Medulla oblongata (tissue), 1 donor: Measurements from ENCODE around the gene CXCR3.
"Not testable (repeated sequence)": the region's sequence is repeated elsewhere in the genome, so short reads cannot be mapped to it uniquely, and the experiment has no call there.

Experiments used
- DNase-seq: peaks from one replicate; pipeline ENCODE4 v3.0.0-alpha.2; 2015; ENCODE audit errors: extremely low spot score

The CXCR3 gene

DNA sequence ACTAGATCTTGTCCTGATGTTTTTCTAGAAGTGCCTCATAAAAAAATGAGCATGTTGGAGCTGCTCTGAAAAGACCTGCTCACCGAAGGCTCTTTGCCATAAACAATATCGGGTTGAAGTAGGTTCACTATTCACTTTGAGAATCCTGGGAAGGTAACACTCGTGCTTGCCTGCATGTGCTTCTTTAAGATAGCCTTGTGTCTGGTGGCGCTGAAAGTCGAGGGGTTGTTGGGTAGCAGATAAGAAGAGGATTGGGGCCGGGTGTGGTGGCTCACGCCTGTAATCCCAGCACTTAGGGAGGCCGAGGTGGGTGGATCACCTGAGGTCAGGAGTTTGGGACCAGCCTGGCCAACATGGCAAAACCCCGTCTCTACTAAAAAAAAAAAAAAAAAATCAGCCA, 6.6 kb downstream of the CXCR3 start:
- not testable (repeated sequence) for DNase-seq

GRCh38 chrX:71609095-71609750, 9.1 kb downstream of the CXCR3 start:
- DNase-seq, result no peak

DNA sequence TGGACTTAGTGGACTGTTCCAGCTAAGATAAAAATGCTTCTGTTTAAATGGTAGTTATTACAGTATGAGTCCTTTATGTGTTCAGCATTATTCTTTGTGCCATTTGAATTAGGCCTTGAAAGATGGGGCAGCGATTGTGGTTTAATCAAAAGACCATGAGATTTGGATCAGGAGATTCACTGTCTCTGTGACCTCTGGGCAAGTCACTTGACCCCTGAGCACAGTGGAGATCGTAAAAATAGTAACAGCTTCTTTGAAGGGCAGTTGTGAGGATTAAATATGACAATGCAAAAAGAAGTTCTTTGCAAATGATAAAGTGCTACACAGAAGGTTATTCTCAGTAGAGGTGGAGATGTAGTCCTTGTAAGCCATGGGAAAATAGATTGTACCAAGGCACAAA, 10.8 kb downstream of the CXCR3 start:
- DNase-seq, result no peak

DNA sequence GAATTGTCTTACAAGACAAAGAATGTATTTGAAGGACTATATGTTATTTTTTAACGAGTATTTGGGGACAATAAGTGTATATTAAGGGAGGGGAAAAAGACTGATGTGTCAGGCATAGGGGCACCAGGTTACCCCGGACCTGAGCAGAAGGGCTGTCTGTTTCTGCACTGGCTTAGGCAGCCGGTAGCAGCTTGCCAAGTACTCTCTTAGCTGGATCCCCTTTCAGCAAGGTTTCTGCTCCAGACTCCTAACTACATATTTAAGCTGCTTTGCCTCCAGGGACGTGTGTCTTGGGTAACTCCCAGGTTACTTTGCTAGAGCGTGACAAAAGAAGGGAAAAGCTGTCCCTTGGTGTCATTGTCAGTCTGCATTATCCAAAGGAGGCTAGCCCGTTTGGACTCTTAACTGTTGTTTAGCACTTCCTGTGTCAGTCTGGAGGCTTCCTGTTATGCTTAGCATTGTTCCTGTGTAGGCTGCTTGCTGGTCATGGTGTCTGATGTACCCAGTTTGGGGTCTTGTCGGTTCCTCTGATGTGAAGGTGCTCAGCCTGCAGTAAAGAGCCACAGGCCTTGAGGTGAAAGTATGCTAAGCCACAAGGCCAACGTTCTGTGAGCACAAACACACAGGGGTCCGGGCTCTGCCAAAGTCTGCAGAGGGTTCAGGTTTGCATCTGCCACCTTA, 11.6 kb downstream of the CXCR3 start:
- DNase-seq, result no peak

- no peak for DNase-seq
Observed at GRCh38 chrX:71604796-71605568, 13.3 kb downstream of the CXCR3 start.

- DNase-seq, result no peak
Observed at GRCh38 chrX:71604141-71604540, 14.2 kb downstream of the CXCR3 start.

GRCh38 chrX:71603618-71604017, 14.7 kb downstream of the CXCR3 start:
- DNase-seq, result no peak

DNA sequence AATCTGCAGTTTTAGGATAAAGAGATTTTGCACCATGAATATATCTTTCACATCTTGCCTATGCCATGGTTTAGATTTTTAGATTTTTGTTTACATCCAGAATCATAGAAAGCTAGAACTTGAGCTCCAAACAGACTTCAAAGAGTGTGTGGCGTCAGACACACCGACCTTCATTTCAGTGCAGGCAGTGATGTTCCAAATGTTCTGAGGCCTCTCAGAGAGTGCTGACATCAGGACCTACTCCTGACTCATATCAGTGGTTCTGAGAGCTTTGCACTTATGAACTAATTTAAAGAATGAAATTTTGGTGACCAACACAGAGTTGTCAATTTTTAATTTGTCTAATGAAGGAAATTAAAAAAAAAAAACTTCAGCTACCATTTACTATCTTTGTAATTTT, 18.3 kb downstream of the CXCR3 start:
- DNase-seq, result no peak

DNA sequence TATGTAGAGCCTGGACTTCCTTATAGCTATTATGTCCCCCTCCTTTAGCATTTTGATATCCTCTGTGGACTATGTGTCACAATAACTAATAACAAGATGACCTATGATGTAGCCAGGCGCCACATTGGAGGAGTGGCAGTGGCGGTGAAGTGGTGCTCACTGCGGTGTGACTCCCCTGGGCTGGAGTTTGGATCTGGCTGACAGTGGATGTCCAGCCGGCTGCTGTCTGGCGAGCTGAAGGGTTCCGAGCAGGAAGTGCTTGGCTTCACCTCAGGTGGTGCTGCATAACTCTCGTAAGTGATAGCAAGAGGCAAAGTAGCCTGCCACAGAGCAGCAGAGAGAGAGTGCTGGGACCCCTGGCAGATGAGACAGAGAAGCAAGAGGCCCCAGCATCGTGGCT, 25.1 kb downstream of the CXCR3 start:
- DNase-seq, result not testable (repeated sequence)

DNA sequence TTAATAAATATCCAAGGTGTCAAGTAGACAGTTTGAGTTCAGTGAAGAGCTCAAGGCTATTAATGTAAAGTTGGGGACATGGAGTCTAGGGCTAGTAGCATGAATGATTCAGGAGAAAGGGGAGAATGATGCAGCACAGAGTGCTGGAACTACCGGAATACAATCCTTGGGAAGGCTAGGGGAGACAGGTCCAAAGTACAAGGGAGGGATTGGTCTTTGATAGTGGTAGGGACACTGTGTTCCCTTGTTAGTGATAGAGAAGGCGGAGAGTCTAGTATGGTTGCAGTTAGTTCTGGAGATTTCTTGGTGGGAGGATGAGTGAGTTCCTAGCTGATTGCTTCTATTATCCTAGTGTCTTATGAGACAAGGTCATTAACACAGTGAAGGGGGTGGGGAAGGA, 31.4 kb downstream of the CXCR3 start:
- no peak for DNase-seq

DNA sequence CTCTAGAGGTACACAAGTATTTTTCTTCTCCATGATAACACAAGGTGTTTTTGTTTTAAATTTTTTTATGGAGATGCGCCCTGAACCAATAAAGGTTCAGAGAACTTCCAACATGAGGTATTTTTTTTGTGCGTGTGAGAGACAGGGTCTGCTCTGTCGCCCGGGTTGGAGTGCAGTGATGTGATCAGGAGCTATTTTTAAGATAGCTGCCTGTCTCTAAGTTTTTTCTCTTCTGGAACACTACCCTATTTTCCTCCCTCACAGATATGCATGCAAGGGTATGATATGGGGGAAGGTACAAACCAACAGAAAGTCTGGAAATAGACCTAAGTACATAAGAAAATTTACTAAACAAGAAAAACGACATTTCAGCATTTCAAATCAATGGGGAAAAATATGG, 37.1 kb downstream of the CXCR3 start:
- DNase-seq, result no peak

DNA sequence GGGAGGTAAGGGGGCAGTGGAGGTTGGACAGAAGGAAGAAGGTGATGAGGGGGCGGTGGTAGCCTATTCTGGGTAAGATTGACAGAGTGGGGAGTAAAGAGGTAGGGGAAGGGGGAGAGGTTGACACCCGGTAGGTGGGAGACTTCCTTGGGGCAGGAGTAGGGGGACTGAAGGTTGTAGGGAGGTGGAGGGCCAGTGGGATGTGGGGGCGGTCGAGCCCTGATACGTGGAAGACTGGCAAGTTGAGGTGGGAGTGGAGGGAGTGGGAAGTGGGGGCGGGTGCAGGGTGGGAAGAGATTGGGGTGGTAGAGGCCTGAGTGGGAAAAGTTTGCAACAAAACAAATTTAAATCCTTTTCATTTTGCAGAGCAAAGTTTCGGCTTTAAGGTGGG, 38.3 kb downstream of the CXCR3 start:
- no peak for DNase-seq

- no peak for DNase-seq
Observed at GRCh38 chrX:71579136-71579989, 38.9 kb downstream of the CXCR3 start.

DNA sequence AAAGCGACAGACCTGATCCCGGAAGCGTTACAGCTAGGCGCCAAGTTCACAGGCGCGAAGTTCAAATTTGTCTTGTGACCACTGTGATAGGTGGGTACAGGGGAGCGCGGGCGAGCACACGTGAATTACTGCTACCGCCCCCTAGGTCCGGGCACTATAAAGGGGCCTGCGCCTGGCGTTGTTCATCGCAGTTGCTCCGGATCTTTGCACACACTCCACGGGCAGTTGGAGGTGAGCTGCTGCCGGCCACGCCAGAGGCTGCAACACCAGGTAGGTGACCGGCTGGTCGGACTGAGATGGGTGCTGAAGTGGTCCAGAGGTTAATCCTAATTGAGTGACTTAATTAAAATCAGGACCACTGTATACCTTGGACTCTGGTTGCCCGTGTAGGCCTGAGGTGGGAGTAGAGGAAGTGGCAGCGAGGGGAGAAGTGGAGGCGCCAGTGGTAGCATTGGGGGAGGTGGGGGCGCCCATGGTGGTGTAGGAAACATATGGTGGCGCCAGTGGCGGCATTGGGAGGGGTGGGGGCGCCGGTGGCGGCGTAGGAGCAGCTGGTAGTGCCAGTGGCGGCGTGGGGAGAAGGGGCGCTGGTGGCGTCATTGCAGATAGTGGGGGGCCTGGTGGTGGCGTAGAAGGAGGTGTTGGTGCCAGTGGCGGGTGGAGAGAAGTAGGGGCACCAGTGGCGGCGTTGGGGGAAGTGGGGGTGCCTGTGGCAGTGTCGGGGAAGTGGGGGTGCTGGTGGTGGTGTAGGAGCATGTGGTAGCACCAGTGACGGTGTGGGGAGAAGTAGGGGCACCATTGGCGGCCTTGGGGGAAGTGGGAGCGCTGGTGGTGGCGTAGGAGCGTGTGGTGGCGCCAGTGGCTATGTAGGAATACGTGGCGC, 39.8 kb downstream of the CXCR3 start, which contains the start of gene GCNA:
TSS of gene GCNA (plus strand) at position 185 of the 883 bp plus-strand sequence. CDS start 2,385 bp downstream, outside the sequence.
- DNase-seq, result no peak

DNA sequence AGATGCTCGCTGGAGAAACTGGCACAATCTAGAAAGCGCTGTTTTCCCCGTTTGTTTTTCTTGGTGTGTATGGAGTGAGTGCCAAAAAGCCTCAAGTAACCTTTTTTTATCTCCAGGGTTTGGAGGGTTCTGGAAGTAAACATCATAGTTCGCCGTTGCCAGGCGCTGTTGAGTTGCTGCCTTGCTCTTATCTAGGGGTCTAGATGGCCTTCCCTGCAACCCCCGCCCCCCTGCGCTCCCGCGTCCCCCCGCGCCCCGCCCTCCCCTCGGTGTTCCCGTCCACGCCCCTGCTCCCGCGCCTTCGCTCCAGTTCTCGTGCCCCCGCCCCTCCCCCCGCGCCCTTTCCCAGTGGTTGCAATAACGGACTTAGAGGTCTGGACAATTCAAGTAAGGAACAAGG, 40.6 kb downstream of the CXCR3 start:
- no peak for DNase-seq

- DNase-seq, result no peak
Observed at GRCh38 chrX:71573590-71573989, 44.7 kb downstream of the CXCR3 start.

GRCh38 chrX:71571390-71571789, 46.9 kb downstream of the CXCR3 start:
- not testable (repeated sequence) for DNase-seq
